GM19099 (cell line): ENCODE measurements around the gene CCDC80.

Experiments used
- POLR2A ChIP-seq: IDR thresholded peaks from 3 replicates; pipeline ENCODE4 v1.6.1; 2011; ENCODE audit warnings: low read depth; ENCODE audit not compliant: insufficient read length; ENCODE audit errors: extremely low read depth

The CCDC80 gene

GRCh38 chr3:112643621-112644240 is 2.8 kb upstream of the CCDC80 start:
- TF ChIP-seq POLR2A, result no peak

DNA sequence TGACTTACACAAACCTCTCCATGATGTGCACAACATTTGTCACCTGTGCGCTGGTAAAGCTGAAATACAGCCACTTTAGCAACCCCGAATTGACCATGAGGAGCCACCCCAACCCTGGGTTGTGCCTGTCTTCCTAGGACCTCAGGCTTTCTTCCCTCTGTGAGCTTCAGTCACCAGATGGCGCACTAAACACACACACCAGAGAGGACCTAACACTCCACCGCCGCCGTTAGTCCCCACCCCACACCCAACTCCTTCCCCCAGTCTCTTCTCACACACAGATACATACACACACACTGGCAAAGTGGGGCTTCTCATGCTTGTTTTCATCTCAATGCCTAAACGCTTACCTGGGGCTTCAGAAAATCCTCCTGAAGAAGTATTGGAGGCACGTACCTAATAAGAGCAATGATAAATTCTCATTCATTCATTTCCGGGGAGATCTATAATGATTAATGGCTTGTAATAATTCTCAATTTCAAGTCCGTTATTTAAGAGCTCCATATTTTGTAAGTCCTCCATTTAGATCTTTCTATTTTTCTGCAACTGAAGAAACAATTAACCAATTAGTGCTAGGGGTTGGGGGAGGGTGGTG is 2.1 kb upstream of the CCDC80 start:
- TF ChIP-seq POLR2A, result no peak

- TF ChIP-seq POLR2A, result no peak
These were observed 540 bp downstream of the CCDC80 start for GRCh38 chr3:112640276-112640929.

DNA sequence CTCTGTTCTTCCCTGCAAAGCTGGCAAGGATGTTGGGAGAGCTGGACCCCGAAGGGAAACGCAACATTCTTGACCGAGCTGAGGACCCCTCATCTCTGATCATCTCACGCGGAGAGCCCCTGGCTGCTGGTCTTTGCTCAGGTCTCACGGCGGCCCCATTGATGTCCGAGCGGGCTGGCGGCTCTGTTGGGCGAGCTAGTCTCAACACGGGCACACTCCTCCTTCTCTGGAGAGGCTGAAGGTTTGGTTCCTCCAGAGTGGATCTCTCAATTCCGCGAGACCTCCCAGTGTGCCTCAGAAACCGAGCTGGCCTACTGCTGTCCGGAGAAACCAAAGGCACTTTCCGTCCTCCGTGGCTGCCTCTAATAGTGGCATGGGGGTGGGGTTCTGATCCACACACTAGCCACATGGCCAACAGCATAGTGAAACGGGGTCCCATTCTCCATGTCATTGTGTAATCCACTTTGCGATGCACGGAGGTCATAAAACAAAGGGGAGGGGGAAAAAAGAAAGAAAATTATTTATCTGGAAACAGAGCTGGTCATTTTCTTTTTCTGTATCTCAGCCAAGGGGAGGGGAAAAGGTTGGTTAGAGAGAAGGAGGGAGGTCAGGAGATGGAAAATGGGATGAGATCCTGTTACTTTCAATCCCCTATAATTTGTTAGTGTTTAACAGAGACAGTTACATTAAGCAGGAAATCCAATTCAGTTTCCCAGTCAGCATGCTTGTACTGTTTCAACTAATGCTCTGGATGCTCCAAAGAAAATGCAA is 1.3 kb downstream of the CCDC80 start:
- TF ChIP-seq POLR2A, result no peak

DNA sequence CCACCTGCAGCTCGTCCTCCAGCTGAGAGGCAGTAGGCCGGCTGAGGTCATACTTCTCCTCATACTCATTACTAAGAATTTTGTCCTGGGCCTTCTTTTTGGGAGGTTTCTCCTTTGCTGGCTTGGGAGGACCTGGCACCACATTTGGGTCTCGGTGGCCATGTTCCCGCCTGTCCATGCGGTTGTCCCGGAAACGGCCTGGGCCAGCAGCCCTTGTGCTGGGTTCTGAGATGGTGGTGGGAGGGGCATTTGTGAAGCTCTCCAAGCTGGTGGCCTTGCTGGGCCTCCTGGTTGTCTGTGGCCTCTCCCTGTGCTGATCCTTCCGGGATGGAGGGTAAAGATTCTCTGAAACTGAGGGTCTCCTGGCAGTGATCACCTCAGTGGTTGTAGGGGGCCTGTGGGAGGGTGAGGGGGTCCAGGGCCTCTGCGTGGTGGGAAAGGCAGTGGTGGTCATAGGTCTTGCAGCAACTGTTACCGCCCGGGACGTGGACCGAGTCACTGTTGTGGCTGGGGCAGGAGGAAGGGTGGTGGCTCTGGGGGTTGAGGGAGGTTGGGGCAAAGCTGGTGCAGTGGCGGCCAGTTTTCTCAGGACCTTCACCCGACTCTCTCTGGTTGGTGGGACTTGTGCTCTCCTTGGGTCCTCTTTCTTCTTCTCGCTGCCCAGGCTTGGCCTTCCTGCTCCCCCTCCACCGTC is 2.5 kb downstream of the CCDC80 start:
- TF ChIP-seq POLR2A, result no peak

GRCh38 chr3:112637700-112638099 is 3.2 kb downstream of the CCDC80 start:
- no peak for TF ChIP-seq POLR2A

GRCh38 chr3:112635674-112636073 is 5.3 kb downstream of the CCDC80 start:
- TF ChIP-seq POLR2A, result no peak

GRCh38 chr3:112634786-112635541 is 6.0 kb downstream of the CCDC80 start:
- TF ChIP-seq POLR2A, result no peak

DNA sequence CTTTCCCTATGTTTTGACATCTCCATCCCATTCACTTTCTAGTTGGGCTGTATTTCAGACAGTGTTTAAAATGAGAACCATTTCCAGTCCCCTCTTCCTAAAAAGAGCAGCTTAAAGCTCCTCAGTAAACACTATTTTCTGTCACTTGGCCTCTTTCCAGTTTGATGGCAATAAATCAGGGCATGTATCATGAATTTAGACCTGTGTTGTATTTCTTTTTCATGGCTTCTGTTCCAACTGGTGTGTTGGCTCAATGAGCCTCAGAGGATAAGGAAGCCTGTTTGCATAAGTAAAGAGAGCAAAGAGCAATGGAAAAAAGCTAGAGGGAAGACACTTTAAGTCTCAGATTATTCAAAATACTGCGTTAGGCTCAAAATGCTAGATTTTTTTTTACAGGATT is 7.2 kb downstream of the CCDC80 start:
- no peak for TF ChIP-seq POLR2A

DNA sequence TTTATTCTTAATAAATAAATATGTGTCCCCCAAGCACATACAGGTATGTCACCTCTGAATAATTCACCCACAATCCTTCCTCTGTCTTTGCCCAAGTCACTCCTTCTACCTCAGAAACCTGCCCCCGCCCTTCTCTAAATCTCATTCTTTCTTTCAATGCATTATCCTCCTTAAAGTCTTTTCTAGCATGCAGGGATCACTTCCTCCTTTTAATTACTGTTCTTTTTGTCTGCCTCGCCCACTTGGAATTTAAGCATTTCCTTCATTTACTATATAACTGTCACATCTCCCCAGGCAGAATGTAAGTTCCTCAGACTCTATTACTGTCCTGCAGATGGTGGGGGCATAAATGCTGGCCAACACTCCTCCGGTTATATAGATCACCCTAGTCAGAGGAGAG is 7.8 kb downstream of the CCDC80 start:
- no peak for TF ChIP-seq POLR2A

GRCh38 chr3:112632596-112632995 is 8.3 kb downstream of the CCDC80 start:
- TF ChIP-seq POLR2A, result no peak

DNA sequence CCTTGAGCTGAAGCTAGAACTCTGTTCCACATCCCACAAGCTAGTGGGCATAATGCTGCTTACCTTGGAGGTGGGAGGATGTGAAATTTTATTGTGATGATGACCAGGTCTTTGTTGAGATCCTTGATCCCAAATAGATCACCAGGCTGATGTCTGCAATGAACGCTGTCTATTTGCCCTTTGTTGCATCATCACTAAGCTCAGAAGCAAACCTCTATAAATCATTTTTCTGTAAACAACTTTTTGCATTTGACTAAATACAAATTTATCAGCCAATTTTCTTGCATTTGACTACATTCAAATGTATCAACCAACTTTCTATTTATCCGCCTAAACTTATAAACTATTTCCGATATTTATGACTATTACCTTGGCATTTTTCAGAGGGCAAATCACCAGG is 9.7 kb downstream of the CCDC80 start:
- no peak for TF ChIP-seq POLR2A

GRCh38 chr3:112629425-112629824 is 11.5 kb downstream of the CCDC80 start:
- TF ChIP-seq POLR2A, result no peak

GRCh38 chr3:112627919-112628466 is 12.9 kb downstream of the CCDC80 start:
- TF ChIP-seq POLR2A, result no peak
